Stimulated activated naive B cell treated with anti-CD40 and anti-IgM and Interleukin-4, amounts not matched to agents 10 μg/mL and 1 μg/mL and 100 μg/mL, for 72 hours (primary cell): ENCODE results near the gene CUZD1.

Experiments
- ATAC-seq, 2 donors: fragments of 150-1000 bp; cut with Tn5 transposase; replicated peaks; 2 replicates each; pipeline ENCODE4 v1.10.0; 2021; ENCODE audit warnings: moderate library complexity in 1 of 2
- DNase-seq: peaks from one replicate; pipeline ENCODE4 v3.0.0; 2021
- H3K27ac Mint-ChIP-seq: one replicate; pipeline ENCODE4 v1.8.0; 2022; ENCODE audit warnings: mild to moderate bottlenecking, mixed read lengths
- H3K27me3 Mint-ChIP-seq, 2 donors: one replicate each; pipeline ENCODE4 v1.8.0; 2022; ENCODE audit warnings: mixed read lengths in 2 of 2
- H3K36me3 Mint-ChIP-seq, 2 donors: one replicate each; pipeline ENCODE4 v1.8.0; 2022; ENCODE audit warnings: mixed read lengths in 2 of 2, mild to moderate bottlenecking in 1 of 2
- H3K4me1 Mint-ChIP-seq, 2 donors: one replicate each; pipeline ENCODE4 v1.8.0; 2022; ENCODE audit warnings: mixed read lengths in 2 of 2, mild to moderate bottlenecking in 1 of 2
- H3K4me3 Mint-ChIP-seq, 2 donors: one replicate each; pipeline ENCODE4 v1.8.0; 2022; ENCODE audit warnings: mild to moderate bottlenecking in 2 of 2, mixed read lengths in 2 of 2, moderate library complexity in 1 of 2
- H3K9me3 Mint-ChIP-seq, 2 donors: one replicate each; pipeline ENCODE4 v1.8.0; 2022; ENCODE audit warnings: mixed read lengths in 2 of 2, mild to moderate bottlenecking in 1 of 2

Gene CUZD1

GRCh38 chr10:122815458-122815857 lies 30.2 kb downstream of the CUZD1 start:
- ATAC-seq (no peak), DNase-seq (no peak)
- no peak overlapping the region for H3K27ac Mint-ChIP-seq
- H3K36me3 Mint-ChIP-seq = no peaks in the 10 kb centered on the region
- H3K9me3 Mint-ChIP-seq = no peaks in the 10 kb centered on the region
- no peak overlapping the region for H3K4me3 Mint-ChIP-seq
- peaks cover 28 to 33% of the 10 kb centered on the region in 2 donors for H3K27me3 Mint-ChIP-seq
- H3K4me1 Mint-ChIP-seq = peaks cover 0 to 2% of the 10 kb centered on the region in 2 donors

- H3K4me3 Mint-ChIP-seq = no peak overlapping the region
- H3K27me3 Mint-ChIP-seq = peaks cover 22 to 27% of the 10 kb centered on the region in 2 donors
- H3K27ac Mint-ChIP-seq = no peak overlapping the region
- H3K9me3 Mint-ChIP-seq = peaks cover 0 to 1% of the 10 kb centered on the region in 2 donors
- H3K36me3 Mint-ChIP-seq = no peaks in the 10 kb centered on the region
- ATAC-seq (no peak), DNase-seq (no peak)
- H3K4me1 Mint-ChIP-seq = peaks cover 0 to 2% of the 10 kb centered on the region in 2 donors
These were observed 31.2 kb downstream of the CUZD1 start for GRCh38 chr10:122814493-122814892.

GRCh38 chr10:122812751-122813150 lies 32.9 kb downstream of the CUZD1 start:
- Mint-ChIP-seq H3K4me3 (no peak overlapping the region), H3K36me3 (no peaks in the 10 kb centered on the region), H3K27ac (no peak overlapping the region), H3K9me3 (peaks cover 0 to 1% of the 10 kb centered on the region in 2 donors), H3K27me3 (peaks cover 11 to 16% of the 10 kb centered on the region in 2 donors), H3K4me1 (peaks cover 0 to 2% of the 10 kb centered on the region in 2 donors)
- DNase-seq (no peak), ATAC-seq (no peak)

- no peak for ATAC-seq
- Mint-ChIP-seq H3K36me3 (no peaks in the 10 kb centered on the region), H3K27me3 (peaks cover 15 to 22% of the 10 kb centered on the region in 2 donors), H3K4me3 (no peak overlapping the region), H3K4me1 (no peaks in the 10 kb centered on the region), H3K27ac (no peak overlapping the region), H3K9me3 (no peaks in the 10 kb centered on the region)
- DNase-seq = no peak
These were observed 43.4 kb downstream of the CUZD1 start for GRCh38 chr10:122802282-122802681.

GRCh38 chr10:122798704-122799231 lies 46.9 kb downstream of the CUZD1 start:
- peaks cover 15 to 21% of the 10 kb centered on the region in 2 donors for H3K27me3 Mint-ChIP-seq
- H3K36me3 Mint-ChIP-seq = no peaks in the 10 kb centered on the region
- no peaks in the 10 kb centered on the region for H3K9me3 Mint-ChIP-seq
- no peak overlapping the region for H3K27ac Mint-ChIP-seq
- DNase-seq = no peak
- no peak overlapping the region for H3K4me3 Mint-ChIP-seq
- no peak for ATAC-seq
- H3K4me1 Mint-ChIP-seq = no peaks in the 10 kb centered on the region

- no peak for ATAC-seq
- Mint-ChIP-seq H3K4me1 (no peaks in the 10 kb centered on the region), H3K9me3 (peaks cover 0 to 2% of the 10 kb centered on the region in 2 donors), H3K27ac (no peak overlapping the region), H3K36me3 (no peaks in the 10 kb centered on the region), H3K4me3 (no peak overlapping the region), H3K27me3 (peaks cover 8 to 11% of the 10 kb centered on the region in 2 donors)
- no peak for DNase-seq
These were observed 48.9 kb downstream of the CUZD1 start for GRCh38 chr10:122796796-122797195.

GRCh38 chr10:122795924-122796323 lies 49.7 kb downstream of the CUZD1 start:
- H3K9me3 Mint-ChIP-seq = peaks cover 0 to 2% of the 10 kb centered on the region in 2 donors
- H3K4me3 Mint-ChIP-seq = no peak overlapping the region
- no peak overlapping the region for H3K27ac Mint-ChIP-seq
- DNase-seq (no peak), ATAC-seq (no peak)
- H3K36me3 Mint-ChIP-seq = no peaks in the 10 kb centered on the region
- H3K27me3 Mint-ChIP-seq = peaks cover 6 to 11% of the 10 kb centered on the region in 2 donors
- H3K4me1 Mint-ChIP-seq = no peaks in the 10 kb centered on the region

- Mint-ChIP-seq H3K4me1 (no peaks in the 10 kb centered on the region), H3K27me3 (peaks cover 0 to 5% of the 10 kb centered on the region in 2 donors), H3K27ac (no peak overlapping the region), H3K36me3 (no peaks in the 10 kb centered on the region), H3K4me3 (no peak overlapping the region), H3K9me3 (peaks cover 2 to 5% of the 10 kb centered on the region in 2 donors)
- DNase-seq = no peak
- no peak for ATAC-seq
These were observed 59.4 kb downstream of the CUZD1 start for GRCh38 chr10:122786269-122786668.

- peaks cover 0 to 5% of the 10 kb centered on the region in 2 donors for H3K27me3 Mint-ChIP-seq
- DNase-seq = no peak
- ATAC-seq = no peak
- no peaks in the 10 kb centered on the region for H3K36me3 Mint-ChIP-seq
- H3K4me1 Mint-ChIP-seq = no peaks in the 10 kb centered on the region
- H3K4me3 Mint-ChIP-seq = no peak overlapping the region
- peaks cover 2 to 5% of the 10 kb centered on the region in 2 donors for H3K9me3 Mint-ChIP-seq
- H3K27ac Mint-ChIP-seq = no peak overlapping the region
These were observed 62.7 kb downstream of the CUZD1 start for GRCh38 chr10:122782911-122783310.
